ENCODE data around the gene SOX8.

Gene SOX8

GRCh38 chr16:974611-975261 is 6.8 kb upstream of the SOX8 start:
- no peak for DNase-seq

GRCh38 chr16:975291-975690 is 6.3 kb upstream of the SOX8 start:
- no peak for DNase-seq

- no peak for DNase-seq
These were observed 5.1 kb upstream of the SOX8 start for GRCh38 chr16:976389-976931.

GRCh38 chr16:977081-977701 is 4.4 kb upstream of the SOX8 start:
- no peak for DNase-seq

- DNase-seq = no peak
These were observed 3.7 kb upstream of the SOX8 start for GRCh38 chr16:977896-978295.

GRCh38 chr16:978403-978802 is 3.2 kb upstream of the SOX8 start:
- DNase-seq = no peak

- DNase-seq = no peak
These were observed 2.4 kb upstream of the SOX8 start for GRCh38 chr16:979147-979546.

- no peak for DNase-seq
These were observed 1.5 kb upstream of the SOX8 start for GRCh38 chr16:979859-980594.

GRCh38 chr16:980595-980854 is 1.0 kb upstream of the SOX8 start:
- DNase-seq = no peak

GRCh38 chr16:982145-983043 is 824 bp downstream of the SOX8 start:
- no peak for DNase-seq

- DNase-seq = no peak
These were observed 1.8 kb downstream of the SOX8 start for GRCh38 chr16:983044-984030.

GRCh38 chr16:984121-984694 is 2.6 kb downstream of the SOX8 start:
- DNase-seq = no peak

- DNase-seq = no peak
These were observed 3.4 kb downstream of the SOX8 start for GRCh38 chr16:984736-985636.

- no peak for DNase-seq
These were observed 4.3 kb downstream of the SOX8 start for GRCh38 chr16:985646-986400.

- no peak for DNase-seq
These were observed 4.8 kb downstream of the SOX8 start for GRCh38 chr16:986411-986810.

GRCh38 chr16:986925-987582 is 5.5 kb downstream of the SOX8 start:
- no peak for DNase-seq

- DNase-seq = no peak
These were observed 6.3 kb downstream of the SOX8 start for GRCh38 chr16:987906-988305.

GRCh38 chr16:988471-989353 is 7.1 kb downstream of the SOX8 start:
- no peak for DNase-seq
